Parathyroid adenoma (tissue), 2 donors: Measurements from ENCODE around the gene SCFD2.
"Not testable (repeated sequence)": the region's sequence is repeated elsewhere in the genome, so short reads cannot be mapped to it uniquely, and the experiment has no call there.

Experiments used
- H2AFZ ChIP-seq: fragments of 300-600 bp; sonication (generic); one replicate; pipeline ENCODE4 v1.7.0; 2017; ENCODE audit warnings: antibody characterized with exemption, mild to moderate bottlenecking
- H3K27ac ChIP-seq: fragments of 300-600 bp; sonication (generic); one replicate; pipeline ENCODE4 v1.7.0; 2017
- H3K27me3 ChIP-seq: fragments of 300-600 bp; sonication (generic); one replicate; pipeline ENCODE4 v1.7.0; 2017; ENCODE audit warnings: low read length; ENCODE audit not compliant: control insufficient read depth, insufficient read depth
- H3K36me3 ChIP-seq: fragments of 300-600 bp; sonication (generic); one replicate; pipeline ENCODE4 v1.7.0; 2017; ENCODE audit warnings: low read length; ENCODE audit not compliant: control insufficient read depth, insufficient read depth
- H3K4me1 ChIP-seq: fragments of 300-600 bp; sonication (generic); one replicate; pipeline ENCODE4 v1.7.0; 2017; ENCODE audit warnings: control low read depth
- H3K4me2 ChIP-seq: fragments of 300-600 bp; sonication (generic); one replicate; pipeline ENCODE4 v1.7.0; 2017; ENCODE audit warnings: low read length
- H3K4me3 ChIP-seq: fragments of 300-600 bp; sonication (generic); one replicate; pipeline ENCODE4 v1.7.0; 2017; ENCODE audit warnings: low read depth, low read length
- H3K79me2 ChIP-seq: fragments of 300-600 bp; sonication (generic); one replicate; pipeline ENCODE4 v1.7.0; 2017; ENCODE audit warnings: control low read depth
- H3K9ac ChIP-seq: fragments of 300-600 bp; sonication (generic); one replicate; pipeline ENCODE4 v1.7.0; 2017; ENCODE audit warnings: mild to moderate bottlenecking
- H3K9me3 ChIP-seq: fragments of 300-600 bp; sonication (generic); one replicate; pipeline ENCODE4 v1.7.0; 2017; ENCODE audit warnings: low read length; ENCODE audit not compliant: control insufficient read depth
- CTCF ChIP-seq: fragments of 300-600 bp; sonication (generic); IDR thresholded peaks from one replicate; pipeline ENCODE4 v1.7.0; 2017; ENCODE audit warnings: antibody characterized with exemption, mild to moderate bottlenecking
- donor health status: primary hyperparathyroidism.

The SCFD2 gene

GRCh38 chr4:53306729-53307128, 59.1 kb downstream of the SCFD2 start:
- H3K27me3 ChIP-seq, result no peaks in the 10 kb centered on the region
- no peak overlapping the region for H3K9ac ChIP-seq
- H3K79me2 ChIP-seq, result no peaks in the 10 kb centered on the region
- no peak overlapping the region for H2AFZ ChIP-seq
- no peak overlapping the region for H3K4me3 ChIP-seq
- H3K9me3 ChIP-seq, result no peaks in the 10 kb centered on the region
- H3K36me3 ChIP-seq, result no peaks in the 10 kb centered on the region
- H3K4me2 ChIP-seq, result no peak overlapping the region
- TF ChIP-seq CTCF, result no peak
- no peak overlapping the region for H3K27ac ChIP-seq
- no peaks in the 10 kb centered on the region for H3K4me1 ChIP-seq

- not testable (repeated sequence) for H3K9me3 ChIP-seq, H3K4me2 ChIP-seq, H3K79me2 ChIP-seq, H3K27ac ChIP-seq, H3K4me3 ChIP-seq, H3K27me3 ChIP-seq, H3K4me1 ChIP-seq, H3K9ac ChIP-seq, H2AFZ ChIP-seq, H3K36me3 ChIP-seq
These were observed 73.7 kb downstream of the SCFD2 start for GRCh38 chr4:53292209-53292608.

GRCh38 chr4:53281438-53281837, 84.4 kb downstream of the SCFD2 start:
- no peaks in the 10 kb centered on the region for H3K4me1 ChIP-seq
- H3K4me3 ChIP-seq, result no peak overlapping the region
- no peaks in the 10 kb centered on the region for H3K79me2 ChIP-seq
- TF ChIP-seq CTCF, result no peak
- no peaks in the 10 kb centered on the region for H3K27me3 ChIP-seq
- no peak overlapping the region for H3K4me2 ChIP-seq
- no peaks in the 10 kb centered on the region for H3K36me3 ChIP-seq
- H3K9ac ChIP-seq, result no peak overlapping the region
- H2AFZ ChIP-seq, result no peak overlapping the region
- H3K9me3 ChIP-seq, result no peaks in the 10 kb centered on the region
- no peak overlapping the region for H3K27ac ChIP-seq

- no peaks in the 10 kb centered on the region for H3K27me3 ChIP-seq
- no peak overlapping the region for H3K4me2 ChIP-seq
- H2AFZ ChIP-seq, result no peak overlapping the region
- no peak overlapping the region for H3K27ac ChIP-seq
- H3K79me2 ChIP-seq, result no peaks in the 10 kb centered on the region
- no peaks in the 10 kb centered on the region for H3K4me1 ChIP-seq
- H3K36me3 ChIP-seq, result no peaks in the 10 kb centered on the region
- H3K9ac ChIP-seq, result no peak overlapping the region
- no peaks in the 10 kb centered on the region for H3K9me3 ChIP-seq
- no peak for TF ChIP-seq CTCF
- no peak overlapping the region for H3K4me3 ChIP-seq
These were observed 85.0 kb downstream of the SCFD2 start for GRCh38 chr4:53280846-53281245.

GRCh38 chr4:53274609-53275268, 91.1 kb downstream of the SCFD2 start:
- Histone ChIP-seq H3K27ac (no peak overlapping the region), H3K79me2 (no peaks in the 10 kb centered on the region), H2AFZ (no peak overlapping the region), H3K9ac (no peak overlapping the region), H3K27me3 (no peaks in the 10 kb centered on the region), H3K4me1 (no peaks in the 10 kb centered on the region), H3K4me2 (no peak overlapping the region), H3K4me3 (no peak overlapping the region), H3K36me3 (no peaks in the 10 kb centered on the region), H3K9me3 (no peaks in the 10 kb centered on the region)
- TF ChIP-seq CTCF, result no peak
